ENCODE measurements around the gene ADAM10. TPM values are rescaled to one million over a fixed set of nuclear protein-coding genes. Genes with fewer than 3 reads are reported as not detected.

Gene ADAM10
- polyA plus RNA-seq, 4 donors, result 5.1 to 147 (median 18.5) TPM

- 59 to 76% (median 73%) methylated on average over 1 of the region's 1 CpG for WGBS, 3 donors
- FAIRE-seq, result no peak
These were observed 80.4 kb downstream of the ADAM10 start for GRCh38 chr15:58669108-58669507.

DNA sequence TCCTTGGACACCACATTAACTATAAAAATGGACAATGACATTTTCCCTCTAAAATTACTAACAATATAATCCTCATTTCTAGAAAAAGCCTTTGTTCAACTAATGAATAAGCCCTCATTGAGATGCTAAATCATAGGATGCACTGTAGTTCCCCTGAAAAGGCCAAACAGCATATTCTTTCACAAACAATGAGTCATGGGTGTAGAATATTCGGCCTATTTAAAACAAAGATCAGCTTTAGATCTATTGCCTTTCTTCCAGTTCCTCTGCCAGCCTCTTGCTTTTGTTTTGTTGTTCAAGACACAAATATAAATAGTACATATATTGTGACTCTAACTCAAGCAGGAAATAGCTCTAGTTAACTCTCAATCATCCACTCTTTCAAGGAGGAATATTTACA lies 82.5 kb downstream of the ADAM10 start:
- Histone ChIP-seq H3K4me3 (ENCODE audit: low read depth in 1 of 3, low read length in 3 of 3) (no peak overlapping the region), H3K9me3 (ENCODE audit: control insufficient read depth in 2 of 2, insufficient read depth in 1 of 2, low read depth in 1 of 2, low read length in 1 of 2) (no peaks in the 10 kb centered on the region), H3K27me3 (ENCODE audit: control insufficient read depth in 3 of 3, insufficient read depth in 3 of 3, low read length in 3 of 3) (no peaks in the 10 kb centered on the region), H3K4me1 (ENCODE audit: control insufficient read depth in 3 of 3, insufficient read depth in 2 of 3, low read depth in 1 of 3, low read length in 2 of 3) (peaks cover 0 to 12% (median 0%) of the 10 kb centered on the region in 3 donors), H3K36me3 (ENCODE audit: control insufficient read depth in 3 of 3, insufficient read depth in 2 of 3, low read depth in 1 of 3, low read length in 3 of 3) (peaks cover 2 to 5% (median 4%) of the 10 kb centered on the region in 3 donors), H3K27ac (ENCODE audit: low read depth in 1 of 3, low read length in 2 of 3) (no peak overlapping the region)
- 63 to 83% (median 78%) methylated on average over 1 of the region's 1 CpG for WGBS, 3 donors
- FAIRE-seq (no peak), DNase-seq (no peak)

More at GRCh38 chr15:58669108-58669507, 80.4 kb downstream of the ADAM10 start:
- DNase-seq, result peak; percentile 24 to 32
- Histone ChIP-seq H3K27ac (ENCODE audit: low read depth in 1 of 3, low read length in 2 of 3) (peak overlapping the region in 1 of 3 donors; percentile 25), H3K36me3 (ENCODE audit: control insufficient read depth in 3 of 3, insufficient read depth in 2 of 3, low read depth in 1 of 3, low read length in 3 of 3) (peaks cover 0 to 4% (median 0%) of the 10 kb centered on the region in 3 donors), H3K4me3 (ENCODE audit: low read depth in 1 of 3, low read length in 3 of 3) (no peak overlapping the region), H3K4me1 (ENCODE audit: control insufficient read depth in 3 of 3, insufficient read depth in 2 of 3, low read depth in 1 of 3, low read length in 2 of 3) (peaks cover 0 to 12% (median 0%) of the 10 kb centered on the region in 3 donors), H3K9me3 (ENCODE audit: control insufficient read depth in 2 of 2, insufficient read depth in 1 of 2, low read depth in 1 of 2, low read length in 1 of 2) (no peaks in the 10 kb centered on the region), H3K27me3 (ENCODE audit: control insufficient read depth in 3 of 3, insufficient read depth in 3 of 3, low read length in 3 of 3) (no peaks in the 10 kb centered on the region)

DNA sequence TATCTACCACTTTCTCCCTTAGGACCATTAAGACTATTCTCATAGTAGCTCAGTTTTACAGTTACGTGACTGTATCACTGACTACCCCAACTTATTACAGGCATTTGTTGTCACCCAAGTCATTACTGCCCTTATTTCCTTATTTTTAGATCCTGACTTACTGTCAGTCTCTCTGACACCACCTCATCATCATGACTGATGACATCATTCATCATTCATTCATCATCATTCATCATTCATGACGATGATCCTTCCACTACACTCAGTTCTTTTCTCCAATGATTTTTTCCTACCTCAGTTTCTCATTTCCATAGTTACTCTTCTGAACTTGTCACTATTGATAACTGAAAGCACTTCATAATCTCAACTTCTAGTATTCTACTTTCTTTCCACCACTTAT lies 83.8 kb downstream of the ADAM10 start:
- Histone ChIP-seq H3K27ac (ENCODE audit: low read depth in 1 of 3, low read length in 2 of 3) (no peak overlapping the region), H3K27me3 (ENCODE audit: control insufficient read depth in 3 of 3, insufficient read depth in 3 of 3, low read length in 3 of 3) (no peaks in the 10 kb centered on the region), H3K36me3 (ENCODE audit: control insufficient read depth in 3 of 3, insufficient read depth in 2 of 3, low read depth in 1 of 3, low read length in 3 of 3) (peaks cover 2 to 6% (median 5%) of the 10 kb centered on the region in 3 donors), H3K4me3 (ENCODE audit: low read depth in 1 of 3, low read length in 3 of 3) (no peak overlapping the region), H3K4me1 (ENCODE audit: control insufficient read depth in 3 of 3, insufficient read depth in 2 of 3, low read depth in 1 of 3, low read length in 2 of 3) (peaks cover 0 to 12% (median 0%) of the 10 kb centered on the region in 3 donors), H3K9me3 (ENCODE audit: control insufficient read depth in 2 of 2, insufficient read depth in 1 of 2, low read depth in 1 of 2, low read length in 1 of 2) (no peaks in the 10 kb centered on the region)
- WGBS, 3 donors, result 98 to 100% (median 99%) methylated on average over 2 of the region's 2 CpGs
- DNase-seq (no peak), FAIRE-seq (no peak)

- no peaks in the 10 kb centered on the region for H3K9me3 ChIP-seq (ENCODE audit: control insufficient read depth in 2 of 2, insufficient read depth in 1 of 2, low read depth in 1 of 2, low read length in 1 of 2)
- H3K4me3 ChIP-seq (ENCODE audit: low read depth in 1 of 3, low read length in 3 of 3), result no peak overlapping the region
- H3K27ac ChIP-seq (ENCODE audit: low read depth in 1 of 3, low read length in 2 of 3), result no peak overlapping the region
- H3K36me3 ChIP-seq (ENCODE audit: control insufficient read depth in 3 of 3, insufficient read depth in 2 of 3, low read depth in 1 of 3, low read length in 3 of 3), result peaks cover 3 to 8% (median 4%) of the 10 kb centered on the region in 3 donors
- H3K4me1 ChIP-seq (ENCODE audit: control insufficient read depth in 3 of 3, insufficient read depth in 2 of 3, low read depth in 1 of 3, low read length in 2 of 3), result no peaks in the 10 kb centered on the region
- H3K27me3 ChIP-seq (ENCODE audit: control insufficient read depth in 3 of 3, insufficient read depth in 3 of 3, low read length in 3 of 3), result no peaks in the 10 kb centered on the region
- DNase-seq, result no peak
- no peak for FAIRE-seq
These were observed 99.4 kb downstream of the ADAM10 start for GRCh38 chr15:58650102-58650501.

DNA sequence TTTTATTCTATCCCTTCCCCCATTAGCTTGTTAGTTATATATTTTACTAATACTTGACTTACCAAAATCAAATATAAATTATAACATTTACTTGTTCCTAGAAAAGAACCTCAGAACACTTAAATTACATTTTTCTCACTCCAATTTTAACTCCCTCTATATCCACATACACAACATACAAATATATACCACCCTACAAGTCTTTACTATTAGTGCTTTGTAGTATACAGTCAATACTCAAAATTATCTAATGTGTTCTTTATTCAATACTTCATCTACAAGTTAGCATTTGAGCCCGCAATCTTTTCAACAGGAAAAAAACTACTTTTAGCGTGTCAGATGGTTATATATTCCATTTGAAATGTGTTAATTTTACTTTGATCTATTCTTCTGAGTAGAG lies 100.3 kb downstream of the ADAM10 start:
- 96 to 98% (median 98%) methylated on average over 2 of the region's 2 CpGs for WGBS, 3 donors
- Histone ChIP-seq H3K27me3 (ENCODE audit: control insufficient read depth in 3 of 3, insufficient read depth in 3 of 3, low read length in 3 of 3) (no peaks in the 10 kb centered on the region), H3K4me3 (ENCODE audit: low read depth in 1 of 3, low read length in 3 of 3) (no peak overlapping the region), H3K9me3 (ENCODE audit: control insufficient read depth in 2 of 2, insufficient read depth in 1 of 2, low read depth in 1 of 2, low read length in 1 of 2) (no peaks in the 10 kb centered on the region), H3K4me1 (ENCODE audit: control insufficient read depth in 3 of 3, insufficient read depth in 2 of 3, low read depth in 1 of 3, low read length in 2 of 3) (no peaks in the 10 kb centered on the region), H3K27ac (ENCODE audit: low read depth in 1 of 3, low read length in 2 of 3) (no peak overlapping the region), H3K36me3 (ENCODE audit: control insufficient read depth in 3 of 3, insufficient read depth in 2 of 3, low read depth in 1 of 3, low read length in 3 of 3) (peaks cover under 1 to 4% (median 3%) of the 10 kb centered on the region in 3 donors)
- no peak for FAIRE-seq
- no peak for DNase-seq

DNA sequence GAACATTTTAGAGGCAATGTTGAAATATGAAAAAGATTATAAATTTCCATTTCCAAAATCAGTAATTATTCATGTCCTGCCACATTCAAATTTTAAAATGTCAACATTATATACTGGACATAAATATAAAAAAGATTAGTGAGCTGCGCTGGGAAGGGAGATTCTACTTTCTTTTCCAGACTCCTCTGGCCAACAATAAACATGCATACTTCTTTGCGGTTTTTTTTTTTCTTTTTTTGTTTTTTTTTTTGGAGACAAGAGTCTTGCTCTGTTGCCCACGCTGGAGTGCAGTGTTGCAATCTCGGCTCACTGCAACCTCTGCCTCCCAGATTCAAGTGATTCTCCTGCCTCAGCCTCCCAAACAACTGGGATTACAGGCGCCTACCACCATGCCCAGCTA lies 105.5 kb downstream of the ADAM10 start:
- Histone ChIP-seq H3K27me3 (ENCODE audit: control insufficient read depth in 3 of 3, insufficient read depth in 3 of 3, low read length in 3 of 3) (no peaks in the 10 kb centered on the region), H3K27ac (ENCODE audit: low read depth in 1 of 3, low read length in 2 of 3) (no peak overlapping the region), H3K36me3 (ENCODE audit: control insufficient read depth in 3 of 3, insufficient read depth in 2 of 3, low read depth in 1 of 3, low read length in 3 of 3) (peaks cover 0 to 8% (median 3%) of the 10 kb centered on the region in 3 donors), H3K4me1 (ENCODE audit: control insufficient read depth in 3 of 3, insufficient read depth in 2 of 3, low read depth in 1 of 3, low read length in 2 of 3) (no peaks in the 10 kb centered on the region), H3K9me3 (ENCODE audit: control insufficient read depth in 2 of 2, insufficient read depth in 1 of 2, low read depth in 1 of 2, low read length in 1 of 2) (no peaks in the 10 kb centered on the region), H3K4me3 (ENCODE audit: low read depth in 1 of 3, low read length in 3 of 3) (no peak overlapping the region)
- DNase-seq, result no peak
- FAIRE-seq, result no peak
- WGBS, 3 donors, result 81 to 95% (median 91%) methylated on average over 5 of the region's 5 CpGs

DNA sequence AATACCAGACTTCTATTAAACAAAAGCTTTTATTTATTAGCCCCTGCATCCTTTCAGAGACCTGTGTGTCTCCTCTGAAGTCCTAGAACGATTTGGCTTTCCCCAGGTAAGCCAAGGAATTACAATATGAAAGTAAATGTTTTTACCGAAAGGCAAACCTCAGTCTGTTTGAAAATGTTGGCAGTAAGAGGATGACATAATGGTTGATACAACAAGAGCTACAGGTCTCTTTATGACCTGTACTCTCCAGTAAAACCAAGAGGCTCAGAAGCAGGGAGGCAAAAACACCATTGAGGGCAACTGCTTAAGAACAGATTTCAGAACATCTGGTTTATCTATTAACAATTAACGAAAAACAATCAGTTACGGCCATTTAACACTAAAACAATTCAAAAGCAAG lies 107.8 kb downstream of the ADAM10 start:
- Histone ChIP-seq H3K27me3 (ENCODE audit: control insufficient read depth in 3 of 3, insufficient read depth in 3 of 3, low read length in 3 of 3) (no peaks in the 10 kb centered on the region), H3K36me3 (ENCODE audit: control insufficient read depth in 3 of 3, insufficient read depth in 2 of 3, low read depth in 1 of 3, low read length in 3 of 3) (peaks cover 2 to 7% (median 6%) of the 10 kb centered on the region in 3 donors), H3K4me1 (ENCODE audit: control insufficient read depth in 3 of 3, insufficient read depth in 2 of 3, low read depth in 1 of 3, low read length in 2 of 3) (no peaks in the 10 kb centered on the region), H3K9me3 (ENCODE audit: control insufficient read depth in 2 of 2, insufficient read depth in 1 of 2, low read depth in 1 of 2, low read length in 1 of 2) (no peaks in the 10 kb centered on the region), H3K27ac (ENCODE audit: low read depth in 1 of 3, low read length in 2 of 3) (no peak overlapping the region), H3K4me3 (ENCODE audit: low read depth in 1 of 3, low read length in 3 of 3) (no peak overlapping the region)
- 76 to 91% (median 88%) methylated on average over 4 of the region's 4 CpGs for WGBS, 3 donors
- FAIRE-seq, result no peak
- DNase-seq, result no peak

GRCh38 chr15:58639992-58640391 lies 109.5 kb downstream of the ADAM10 start:
- FAIRE-seq, result no peak
- Histone ChIP-seq H3K4me1 (ENCODE audit: control insufficient read depth in 3 of 3, insufficient read depth in 2 of 3, low read depth in 1 of 3, low read length in 2 of 3) (no peaks in the 10 kb centered on the region), H3K27me3 (ENCODE audit: control insufficient read depth in 3 of 3, insufficient read depth in 3 of 3, low read length in 3 of 3) (no peaks in the 10 kb centered on the region), H3K9me3 (ENCODE audit: control insufficient read depth in 2 of 2, insufficient read depth in 1 of 2, low read depth in 1 of 2, low read length in 1 of 2) (no peaks in the 10 kb centered on the region), H3K36me3 (ENCODE audit: control insufficient read depth in 3 of 3, insufficient read depth in 2 of 3, low read depth in 1 of 3, low read length in 3 of 3) (peaks cover 2 to 11% (median 7%) of the 10 kb centered on the region in 3 donors), H3K4me3 (ENCODE audit: low read depth in 1 of 3, low read length in 3 of 3) (no peak overlapping the region), H3K27ac (ENCODE audit: low read depth in 1 of 3, low read length in 2 of 3) (no peak overlapping the region)
- DNase-seq, result no peak
- 90 to 97% (median 92%) methylated on average over 1 of the region's 1 CpG for WGBS, 3 donors
